Endothelial cell of umbilical vein (primary cell): ENCODE measurements around the gene VSIG10L. TPM values are rescaled to one million over a fixed set of nuclear protein-coding genes. Genes with fewer than 3 reads are reported as not detected.

Experiments used
- BruUV-seq: library from RNA; stranded (reverse); fragments of 400-500 nt; replicated peaks from 2 replicates; lab custom pipeline; 2021; lab: Mats Ljungman, UMichigan
- CTCF ChIA-PET: fragments of 300-600, 350-600 bp; sonication (Branson Sonifier 250); formaldehyde crosslinking; loops from one replicate; lab custom pipeline; 2021; ENCODE audit warnings: antibody characterized with exemption, inconsistent platforms; lab: Charles Lee
- POLR2A ChIA-PET: fragments of 300-600, 350-600 bp; sonication (Branson Sonifier 250); formaldehyde crosslinking; loops from one replicate; lab custom pipeline; 2021; ENCODE audit warnings: antibody characterized with exemption, inconsistent platforms; lab: Charles Lee
- DNase-seq: peaks from one replicate; pipeline ENCODE4 v3.0.0-alpha.2; 2011; ENCODE audit warnings: low read depth, low spot score
- FAIRE-seq: peaks from 2 replicates; lab custom pipeline; 2011; peaks lifted over from hg19 to GRCh38; lab: Jason Lieb, UNC
- H2AFZ ChIP-seq: 2 replicates; pipeline ENCODE4 v1.6.0; 2012; ENCODE audit warnings: low read depth, low read length, control low read depth, inconsistent platforms
- H3K27ac ChIP-seq: 2 replicates; pipeline ENCODE4 v1.5.1; 2011; ENCODE audit warnings: low read depth, mild to moderate bottlenecking, control low read depth, low read length, moderate library complexity; ENCODE audit not compliant: insufficient read depth
- H3K27me3 ChIP-seq, 2 experiments: 2 replicates each; pipeline versions ENCODE4 v1.6.0 to v1.6.1; 2011; ENCODE audit warnings: low read length in 2 of 2, mixed read lengths in 1 of 2; ENCODE audit not compliant: control insufficient read depth in 2 of 2, insufficient read depth in 2 of 2
- H3K36me3 ChIP-seq, 2 experiments: 2 replicates in 1 of 2; 3 replicates in 1 of 2; pipeline ENCODE4 v1.5.1; 2011; ENCODE audit warnings: low read length in 2 of 2, mild to moderate bottlenecking in 1 of 2, moderate library complexity in 1 of 2; ENCODE audit not compliant: control insufficient read depth in 2 of 2, insufficient read depth in 2 of 2; ENCODE audit errors: extremely low read depth in 1 of 2
- H3K4me1 ChIP-seq: 3 replicates; pipeline ENCODE4 v1.5.1; 2011; ENCODE audit warnings: mild to moderate bottlenecking, low read length; ENCODE audit not compliant: control insufficient read depth, insufficient read depth; ENCODE audit errors: extremely low read depth
- H3K4me2 ChIP-seq: 2 replicates; pipeline ENCODE4 v1.6.1; 2011; ENCODE audit warnings: low read length, control low read depth, mixed read lengths; ENCODE audit not compliant: insufficient read depth
- H3K4me3 ChIP-seq, 3 experiments: fragments of 200-600 bp in 1 of 3; sonication (generic), shearing (Covaris generic) in 1 of 3; replicated peaks in 1 of 3; 2 replicates each; pipeline ENCODE4 v1.5.1; 2011 to 2016; ENCODE audit warnings: control low read depth in 3 of 3, low read length in 3 of 3, mild to moderate bottlenecking in 2 of 3, inconsistent platforms in 1 of 3, low read depth in 1 of 3, moderate library complexity in 1 of 3; ENCODE audit not compliant: insufficient read depth in 1 of 3
- H3K79me2 ChIP-seq: 2 replicates; pipeline ENCODE4 v1.6.0; 2012; ENCODE audit warnings: low read length, inconsistent platforms; ENCODE audit not compliant: control insufficient read depth, insufficient read depth
- H3K9ac ChIP-seq: replicated peaks from 2 replicates; pipeline ENCODE3; 2011; ENCODE audit warnings: low read length, control low read depth; ENCODE audit not compliant: insufficient read depth; ENCODE audit errors: extremely low read depth
- H3K9me1 ChIP-seq: replicated peaks from 3 replicates; pipeline ENCODE4 v1.6.0; 2011; ENCODE audit warnings: mild to moderate bottlenecking, low read length; ENCODE audit not compliant: control insufficient read depth, insufficient read depth; ENCODE audit errors: extremely low read depth
- H3K9me3 ChIP-seq: replicated peaks from 2 replicates; pipeline ENCODE4 v1.5.1; 2012; ENCODE audit warnings: low read length, inconsistent platforms; ENCODE audit not compliant: control insufficient read depth, insufficient read depth
- H4K20me1 ChIP-seq: replicated peaks from 2 replicates; pipeline ENCODE3; 2011; ENCODE audit warnings: mild to moderate bottlenecking, low read length; ENCODE audit not compliant: control insufficient read depth, insufficient read depth; ENCODE audit errors: extremely low read depth
- CTCF ChIP-seq, 2 donors: IDR thresholded peaks; 1 replicate in 1 of 2; 2 replicates in 1 of 2; pipeline ENCODE4 v1.5.1; 2011; ENCODE audit warnings: low read length in 2 of 2, mild to moderate bottlenecking in 2 of 2, moderate library complexity in 2 of 2, control low read depth in 1 of 2, inconsistent platforms in 1 of 2, low read depth in 1 of 2; ENCODE audit not compliant: insufficient read depth in 1 of 2; ENCODE audit errors: extremely low read depth in 1 of 2
- EZH2 ChIP-seq: IDR thresholded peaks from 2 replicates; pipeline ENCODE4 v1.6.1; 2012; ENCODE audit warnings: borderline replicate concordance, low read depth, mild to moderate bottlenecking, moderate library complexity, low read length, inconsistent platforms; ENCODE audit not compliant: severe bottlenecking
- FOS ChIP-seq: IDR thresholded peaks from 2 replicates; pipeline ENCODE4 v1.6.1; 2011; ENCODE audit warnings: mild to moderate bottlenecking, low read length, moderate library complexity, borderline replicate concordance; ENCODE audit not compliant: insufficient read depth
- GATA2 ChIP-seq: IDR thresholded peaks from 2 replicates; pipeline ENCODE4 v1.7.0; 2011; ENCODE audit warnings: low read depth, mild to moderate bottlenecking, moderate library complexity, mixed read lengths, low read length; ENCODE audit not compliant: insufficient read length, insufficient read depth
- JUN ChIP-seq: IDR thresholded peaks from 2 replicates; pipeline ENCODE4 v1.6.1; 2011; ENCODE audit warnings: borderline replicate concordance, low read depth; ENCODE audit not compliant: insufficient read length, insufficient read depth
- MYC ChIP-seq: IDR thresholded peaks from one replicate; pipeline ENCODE4 v1.6.1; 2011; ENCODE audit warnings: mild to moderate bottlenecking, low read depth, low read length
- POLR2A ChIP-seq: IDR thresholded peaks from 2 replicates; pipeline ENCODE4 v1.6.1; 2012; ENCODE audit warnings: low read depth, mild to moderate bottlenecking, control low read depth, low read length
- POLR2AphosphoS5 ChIP-seq: IDR thresholded peaks from 2 replicates; pipeline ENCODE4 v1.6.1; 2012; ENCODE audit warnings: low read depth, mild to moderate bottlenecking, control low read depth, low read length, moderate library complexity; ENCODE audit not compliant: insufficient read depth
- dilution Hi-C: fragments of 300-500 bp; cut with MboI; formaldehyde crosslinking; loops from one replicate; pipeline ENCODE4 v1.15.0; 2019; ENCODE audit warnings: low sequenced_read_pairs; ENCODE audit not compliant: extremely low pct_ligation_motif_present
- intact Hi-C: fragments of 100-400 bp; cut with micrococcal nuclease; formaldehyde crosslinking; loops from one replicate; pipeline ENCODE4 v1.10.0; 2022
- polyA plus RNA-seq, 4 experiments: library from polyadenylated mRNA; depleted of rRNA in 3 of 4; stranded (reverse) in 3 of 4; unstranded in 1 of 4; fragments of >200 nt; gene quantifications; 2 replicates each; pipeline versions ENCODE4 v1.2.1 to v1.2.3, GENCODE V29; 2011 to 2012; ENCODE audit warnings: missing spikeins in 1 of 4
- total RNA-seq: library from RNA; stranded (reverse); gene quantifications from 2 replicates; pipeline ENCODE4 v1.2.3, GENCODE V29; 2021
- TF ChIP-seq, protein P1 (sequence below): IDR thresholded peaks from 2 replicates; pipeline ENCODE4 v1.6.1; 2011; ENCODE audit not compliant: insufficient read depth, insufficient read length

The VSIG10L gene
- total and polyA plus RNA-seq, 2 donors (not counting 3 experiments of a cell fraction or from before 2014, with no cell fraction given) = 0.62 to 0.77 TPM

DNA sequence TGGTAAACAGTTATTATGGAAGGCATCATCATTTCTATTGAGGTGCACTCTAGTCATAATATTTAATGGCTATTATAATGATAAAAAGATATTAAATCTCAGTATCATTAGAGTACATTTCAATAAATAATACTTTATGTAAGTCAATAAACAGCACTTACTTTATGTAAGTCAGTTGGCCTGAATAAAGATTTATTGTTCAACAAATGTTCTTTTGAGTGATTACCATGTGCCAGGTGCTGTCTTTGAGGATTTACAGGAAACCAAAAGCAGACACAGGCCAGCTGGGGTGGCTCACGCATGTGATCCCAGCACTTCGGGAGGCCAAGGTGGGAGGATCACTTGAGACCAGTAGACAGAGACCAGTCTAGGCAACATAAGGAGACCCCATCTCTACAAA lies 35.5 kb upstream of the VSIG10L start:
- TF ChIP-seq FOS (no peak), GATA2 (no peak), POLR2AphosphoS5 (no peak), JUN (no peak), EZH2 (no peak), POLR2A (no peak), CTCF (IDR thresholded peaks at IDR 0.05; ENCODE audit: extremely low read depth in 1 of 2, insufficient read depth in 1 of 2, low read depth in 1 of 2, low read length in 2 of 2) (no peak), MYC (no peak)
- TF ChIP-seq, protein P1, sequence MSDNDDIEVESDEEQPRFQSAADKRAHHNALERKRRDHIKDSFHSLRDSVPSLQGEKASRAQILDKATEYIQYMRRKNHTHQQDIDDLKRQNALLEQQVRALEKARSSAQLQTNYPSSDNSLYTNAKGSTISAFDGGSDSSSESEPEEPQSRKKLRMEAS = no peak
- H2AFZ ChIP-seq = no peak overlapping the region
- no peak overlapping the region for H3K9ac ChIP-seq
- dilution Hi-C loops = no loop called here
- no peaks in the 10 kb centered on the region for H4K20me1 ChIP-seq
- H3K36me3 ChIP-seq = no peaks in the 10 kb centered on the region
- no peaks in the 10 kb centered on the region for H3K4me1 ChIP-seq
- no peak overlapping the region for H3K27ac ChIP-seq
- H3K9me1 ChIP-seq = no peaks in the 10 kb centered on the region
- DNase-seq (no peak), FAIRE-seq (no peak)
- no peaks in the 10 kb centered on the region for H3K79me2 ChIP-seq
- ChIA-PET CTCF (no interaction called here), POLR2A (no interaction called here)
- H3K4me2 ChIP-seq = no peak overlapping the region
- intact Hi-C loops = no loop called here
- no TSS peak for BruUV-seq
- no peaks in the 10 kb centered on the region for H3K27me3 ChIP-seq
- no peak overlapping the region for H3K4me3 ChIP-seq
- no peaks in the 10 kb centered on the region for H3K9me3 ChIP-seq
